Measurements from ENCODE around the gene CCL1. TPM values are rescaled to one million over a fixed set of nuclear protein-coding genes. Genes with fewer than 3 reads are reported as not detected.

CCL1 gene
- total and polyA plus RNA-seq, 8 donors, result not detected

- 10 to 30% (median 12%) methylated on average over 6 of the region's 6 CpGs for WGBS, 5 donors
- Histone ChIP-seq H3K4me3 (peak overlapping the region in 1 of 4 donors; percentile 9), H3K27ac (peak overlapping the region in 1 of 5 donors; percentile 16), H3K36me3 (no peaks in the 10 kb centered on the region), H3K4me1 (peaks cover 0 to 11% (median 0%) of the 10 kb centered on the region in 4 donors), H3K9me3 (no peaks in the 10 kb centered on the region), H3K27me3 (peaks cover 0 to 18% (median 0%) of the 10 kb centered on the region in 3 donors)
- intact Hi-C loops (cut with DNase I; ENCODE audit: low total_unique reads), result no loop called here
- peak in 1 of 2 donors; percentile 28 for DNase-seq
- TF ChIP-seq POLR2A (IDR thresholded peaks at IDR 0.05) (no peak), POLR2AphosphoS5 (IDR thresholded peaks at IDR 0.05) (no peak), EP300 (IDR thresholded peaks at IDR 0.05) (no peak), CTCF (IDR thresholded peaks at IDR 0.05) (no peak)
Observed at GRCh38 chr17:34378664-34379101, 15.7 kb upstream of the CCL1 start.

- Histone ChIP-seq H3K27me3 (peaks cover 0 to 11% (median 0%) of the 10 kb centered on the region in 3 donors), H3K4me1 (peaks cover 0 to 6% (median 0%) of the 10 kb centered on the region in 4 donors), H3K4me3 (no peak overlapping the region), H3K36me3 (no peaks in the 10 kb centered on the region), H3K27ac (no peak overlapping the region), H3K9me3 (no peaks in the 10 kb centered on the region)
- TF ChIP-seq EP300 (IDR thresholded peaks at IDR 0.05) (no peak), POLR2AphosphoS5 (IDR thresholded peaks at IDR 0.05) (no peak), POLR2A (IDR thresholded peaks at IDR 0.05) (no peak), CTCF (IDR thresholded peaks at IDR 0.05) (no peak)
- DNase-seq, result no peak
- intact Hi-C loops (cut with DNase I; ENCODE audit: low total_unique reads), result no loop called here
- WGBS, 5 donors, result 89 to 95% (median 94%) methylated on average over 3 of the region's 3 CpGs
Observed at GRCh38 chr17:34377078-34377823, 14.2 kb upstream of the CCL1 start.

GRCh38 chr17:34375426-34375997 is 12.5 kb upstream of the CCL1 start:
- no peak overlapping the region for H3K27ac ChIP-seq
- no peak for DNase-seq
- no peaks in the 10 kb centered on the region for H3K9me3 ChIP-seq
- intact Hi-C loops (cut with DNase I; ENCODE audit: low total_unique reads), result no loop called here
- WGBS, 5 donors, result 85 to 93% (median 92%) methylated on average over 11 of the region's 11 CpGs
- no peaks in the 10 kb centered on the region for H3K36me3 ChIP-seq
- H3K4me3 ChIP-seq, result no peak overlapping the region
- H3K4me1 ChIP-seq, result peaks cover 0 to 6% (median 0%) of the 10 kb centered on the region in 4 donors
- peaks cover 0 to 3% (median 0%) of the 10 kb centered on the region in 3 donors for H3K27me3 ChIP-seq
- TF ChIP-seq POLR2AphosphoS5 (IDR thresholded peaks at IDR 0.05) (no peak), POLR2A (IDR thresholded peaks at IDR 0.05) (no peak), EP300 (IDR thresholded peaks at IDR 0.05) (no peak), CTCF (IDR thresholded peaks at IDR 0.05) (no peak)

- Histone ChIP-seq H3K36me3 (no peaks in the 10 kb centered on the region), H3K4me3 (no peak overlapping the region), H3K9me3 (no peaks in the 10 kb centered on the region), H3K4me1 (peaks cover 0 to 6% (median 0%) of the 10 kb centered on the region in 4 donors), H3K27ac (no peak overlapping the region), H3K27me3 (no peaks in the 10 kb centered on the region)
- TF ChIP-seq POLR2A (IDR thresholded peaks at IDR 0.05) (no peak), CTCF (IDR thresholded peaks at IDR 0.05) (no peak), POLR2AphosphoS5 (IDR thresholded peaks at IDR 0.05) (no peak), EP300 (IDR thresholded peaks at IDR 0.05) (no peak)
- intact Hi-C loops (cut with DNase I; ENCODE audit: low total_unique reads), result no loop called here
- 75 to 80% (median 77%) methylated on average over 5 of the region's 5 CpGs for WGBS, 5 donors
- no peak for DNase-seq
Observed at GRCh38 chr17:34374457-34374856, 11.4 kb upstream of the CCL1 start.
